Measurements from ENCODE around the gene ASTN2. TPM values are rescaled to one million over a fixed set of nuclear protein-coding genes. Genes with fewer than 3 reads are reported as not detected.

The ASTN2 gene
- total RNA-seq, 6 experiments from 2014 or later: 0.91 to 3.1 (median 2.5) TPM

DNA sequence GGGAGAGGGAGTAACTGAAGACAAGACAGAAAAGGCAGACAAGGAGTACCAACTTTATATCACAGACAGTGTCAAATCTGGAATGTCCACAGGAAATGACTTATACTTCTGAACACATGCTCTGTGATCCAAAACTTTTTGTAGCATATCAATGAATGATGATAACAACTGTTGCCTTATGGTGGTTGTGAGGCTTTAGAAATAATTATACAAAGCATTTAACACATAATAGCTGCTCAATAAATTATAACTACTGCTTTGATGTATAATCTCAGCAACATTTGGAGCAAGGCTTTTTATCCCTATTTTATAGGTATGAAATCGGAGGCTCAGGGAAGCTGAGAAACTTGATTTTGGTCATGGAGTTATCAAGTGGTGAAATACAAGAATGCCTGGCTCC, 3.3 kb upstream of the ASTN2 start:
- TF ChIP-seq POLR2A (IDR thresholded peaks at IDR 0.05): no peak
- TF ChIP-seq, protein P1, sequence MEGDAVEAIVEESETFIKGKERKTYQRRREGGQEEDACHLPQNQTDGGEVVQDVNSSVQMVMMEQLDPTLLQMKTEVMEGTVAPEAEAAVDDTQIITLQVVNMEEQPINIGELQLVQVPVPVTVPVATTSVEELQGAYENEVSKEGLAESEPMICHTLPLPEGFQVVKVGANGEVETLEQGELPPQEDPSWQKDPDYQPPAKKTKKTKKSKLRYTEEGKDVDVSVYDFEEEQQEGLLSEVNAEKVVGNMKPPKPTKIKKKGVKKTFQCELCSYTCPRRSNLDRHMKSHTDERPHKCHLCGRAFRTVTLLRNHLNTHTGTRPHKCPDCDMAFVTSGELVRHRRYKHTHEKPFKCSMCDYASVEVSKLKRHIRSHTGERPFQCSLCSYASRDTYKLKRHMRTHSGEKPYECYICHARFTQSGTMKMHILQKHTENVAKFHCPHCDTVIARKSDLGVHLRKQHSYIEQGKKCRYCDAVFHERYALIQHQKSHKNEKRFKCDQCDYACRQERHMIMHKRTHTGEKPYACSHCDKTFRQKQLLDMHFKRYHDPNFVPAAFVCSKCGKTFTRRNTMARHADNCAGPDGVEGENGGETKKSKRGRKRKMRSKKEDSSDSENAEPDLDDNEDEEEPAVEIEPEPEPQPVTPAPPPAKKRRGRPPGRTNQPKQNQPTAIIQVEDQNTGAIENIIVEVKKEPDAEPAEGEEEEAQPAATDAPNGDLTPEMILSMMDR (IDR thresholded peaks at IDR 0.05): no peak
- H3K27ac ChIP-seq: no peak overlapping the region
- H3K9me3 ChIP-seq: no peaks in the 10 kb centered on the region
- no peak overlapping the region for H3K4me3 ChIP-seq
- no peak for DNase-seq
- H3K36me3 ChIP-seq: no peaks in the 10 kb centered on the region
- ATAC-seq: no peak
- H3K4me1 ChIP-seq: peaks cover 0 to 9% (median 0%) of the 10 kb centered on the region in 4 donors
- peaks cover 0 to 12% of the 10 kb centered on the region in 2 donors for H3K27me3 ChIP-seq
- intact Hi-C loops (cut with DNase I): no loop called here
- 70% methylated on average over 1 of the region's 1 CpG for WGBS (ENCODE audit: insufficient coverage, low coverage, low lambda C conversion rate, missing lambda C conversion rate)

DNA sequence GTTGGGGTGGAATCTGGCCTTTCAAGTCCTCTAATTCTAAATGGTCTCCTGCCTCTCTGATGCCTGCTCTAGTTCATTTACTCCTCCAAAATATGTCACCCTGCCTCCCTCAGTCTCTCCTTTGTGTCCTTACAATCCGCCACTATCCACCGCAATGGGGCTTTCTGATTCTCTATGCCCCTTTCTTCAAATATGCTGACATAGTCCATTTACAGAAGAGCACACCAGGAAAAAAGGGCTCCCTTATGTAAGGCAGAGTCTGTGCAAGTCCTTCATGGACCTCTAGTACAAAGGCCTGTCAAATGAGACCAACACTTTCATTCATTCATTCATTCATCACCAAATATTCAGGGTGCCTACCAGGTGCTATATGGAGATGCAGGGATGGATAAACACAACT, 2.0 kb upstream of the ASTN2 start:
- intact Hi-C loops (cut with DNase I): no loop called here
- DNase-seq (no peak), ATAC-seq (no peak)
- Histone ChIP-seq H3K27ac (no peak overlapping the region), H3K4me1 (peaks cover 0 to 9% (median 0%) of the 10 kb centered on the region in 4 donors), H3K9me3 (no peaks in the 10 kb centered on the region), H3K36me3 (no peaks in the 10 kb centered on the region), H3K27me3 (peaks cover 0 to 19% of the 10 kb centered on the region in 2 donors), H3K4me3 (no peak overlapping the region)
- 82% methylated on average over 2 of the region's 2 CpGs for WGBS (ENCODE audit: insufficient coverage, low coverage, low lambda C conversion rate, missing lambda C conversion rate)
- TF ChIP-seq, protein P1 (IDR thresholded peaks at IDR 0.05): no peak
- no peak for TF ChIP-seq POLR2A (IDR thresholded peaks at IDR 0.05)

DNA sequence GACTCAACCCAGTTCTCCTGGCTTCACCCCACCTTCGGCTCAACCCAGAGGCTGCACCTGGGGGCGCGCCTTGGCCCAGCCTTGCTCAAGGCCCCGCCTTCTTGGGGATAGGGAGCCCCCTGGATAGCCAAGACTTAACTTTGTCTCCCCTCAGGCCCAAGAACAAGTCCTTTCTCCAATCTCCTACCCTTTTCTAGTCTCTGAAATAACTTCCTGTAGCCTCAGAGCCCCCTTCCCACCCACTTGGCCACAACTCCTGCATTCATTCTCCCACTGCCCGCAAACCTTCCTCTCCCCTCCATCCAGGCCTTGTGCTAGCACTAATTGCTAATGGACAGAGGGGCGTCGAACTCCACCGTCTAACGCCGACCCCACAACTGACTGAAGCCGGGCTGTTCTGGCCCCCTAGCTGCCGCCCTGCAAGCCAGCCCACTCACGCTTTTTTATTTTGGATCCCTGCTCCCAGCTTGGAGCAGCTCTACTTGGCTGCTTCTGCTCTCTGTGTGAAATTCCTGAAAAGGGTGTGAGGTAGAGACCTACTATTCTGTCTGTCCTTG, 579 bp upstream of the ASTN2 start:
- no peak for TF ChIP-seq POLR2A (IDR thresholded peaks at IDR 0.05)
- TF ChIP-seq, protein P1 (IDR thresholded peaks at IDR 0.05): no peak
- intact Hi-C loops (cut with DNase I): no loop called here
- no peak for ATAC-seq
- Histone ChIP-seq H3K4me1 (peaks cover 0 to 9% (median 0%) of the 10 kb centered on the region in 4 donors), H3K4me3 (no peak overlapping the region), H3K27ac (no peak overlapping the region), H3K27me3 (peaks cover 0 to 19% of the 10 kb centered on the region in 2 donors), H3K36me3 (no peaks in the 10 kb centered on the region), H3K9me3 (no peaks in the 10 kb centered on the region)
- WGBS (ENCODE audit: insufficient coverage, low coverage, low lambda C conversion rate, missing lambda C conversion rate): 10% methylated on average over 13 of the region's 13 CpGs
- no peak for DNase-seq

DNA sequence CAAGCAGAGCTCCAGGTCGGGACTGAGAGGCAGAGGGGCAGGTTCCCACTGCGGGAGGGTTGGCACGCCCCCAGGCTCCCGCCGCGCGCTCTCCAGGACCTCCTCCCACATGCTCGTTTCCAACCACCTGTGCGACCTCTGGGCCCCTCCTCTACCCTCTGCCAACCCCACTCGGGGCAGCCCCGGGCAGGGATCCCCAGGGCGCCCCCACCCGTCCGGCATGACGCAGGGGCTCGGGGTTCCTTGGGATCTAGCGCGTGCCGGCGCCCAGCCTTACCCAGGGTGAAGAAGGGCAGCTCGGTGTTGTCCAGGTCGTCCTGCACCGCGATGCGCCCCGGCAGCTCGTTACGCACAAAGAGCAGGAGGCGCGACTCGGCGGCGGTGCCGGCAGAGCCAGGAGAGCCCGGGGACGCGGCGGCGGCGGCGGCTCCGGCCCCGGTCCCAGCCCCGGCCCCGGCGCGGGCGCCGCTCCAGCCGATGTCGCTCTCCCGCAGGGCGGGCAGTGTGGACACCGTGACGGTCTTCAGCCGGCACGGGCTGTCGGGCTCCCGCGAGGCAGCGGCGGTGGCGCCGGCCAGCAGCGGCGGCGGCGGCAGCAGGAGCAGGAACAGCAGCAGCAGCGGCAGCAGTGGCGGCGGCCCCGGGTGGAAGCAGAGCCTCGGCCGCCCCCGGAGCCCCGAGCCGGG, 494 bp downstream of the ASTN2 start:
- H3K27ac ChIP-seq: no peak overlapping the region
- peaks cover 0 to 9% (median 0%) of the 10 kb centered on the region in 4 donors for H3K4me1 ChIP-seq
- no peaks in the 10 kb centered on the region for H3K36me3 ChIP-seq
- 0% methylated on average over 7 of the region's 77 CpGs for WGBS (ENCODE audit: insufficient coverage, low coverage, low lambda C conversion rate, missing lambda C conversion rate)
- peaks cover 0 to 19% of the 10 kb centered on the region in 2 donors for H3K27me3 ChIP-seq
- ATAC-seq: peak; percentile 56 to 73 (median 69)
- H3K4me3 ChIP-seq: peak overlapping the region; percentile 16 to 47 (median 21)
- H3K9me3 ChIP-seq: no peaks in the 10 kb centered on the region
- TF ChIP-seq, protein P1 (IDR thresholded peaks at IDR 0.05): no peak
- no peak for TF ChIP-seq POLR2A (IDR thresholded peaks at IDR 0.05)
- peak; percentile 41 to 58 (median 49) for DNase-seq
- intact Hi-C loops (cut with DNase I): no loop called here

Data from right lobe of liver (tissue), 6 donors.